OCI-LY7 (cell line): ENCODE data around the gene RRM2. TPM values are rescaled to one million over a fixed set of nuclear protein-coding genes. Genes with fewer than 3 reads are reported as not detected.
A peak's percentile ranks its signal among the peaks of the same experiment; 100 is the strongest.

Experiments
- BruUV-seq: library from RNA; stranded (reverse); fragments of 400-500 nt; replicated peaks from 2 replicates; lab custom pipeline; 2021; lab: Mats Ljungman, UMichigan
- CTCF ChIA-PET: fragments of 300-600 bp; sonication (Branson Sonifier 250); formaldehyde crosslinking; loops from one replicate; lab custom pipeline; 2022; ENCODE audit warnings: antibody characterized with exemption; ENCODE audit not compliant: unreplicated experiment; lab: Charles Lee
- POLR2A ChIA-PET: fragments of 300-600 bp; sonication (Branson Sonifier 250); formaldehyde crosslinking; loops from one replicate; lab custom pipeline; 2022; ENCODE audit warnings: antibody characterized with exemption; lab: Charles Lee
- DNase-seq: peaks from one replicate; pipeline ENCODE4 v3.0.0-alpha.2; 2015; ENCODE audit warnings: low spot score
- H2AFZ ChIP-seq: fragments of 200-600 bp; sonication (generic), shearing (Covaris generic); 2 replicates; pipeline ENCODE4 v1.6.1; 2014; ENCODE audit warnings: mild to moderate bottlenecking, antibody characterized with exemption, low read length, moderate library complexity
- H3K27ac ChIP-seq: fragments of 200-600 bp; sonication (generic); 2 replicates; pipeline ENCODE4 v1.5.1; 2014; ENCODE audit warnings: mixed run types, low read depth, mild to moderate bottlenecking, moderate library complexity, low read length, inconsistent platforms; ENCODE audit not compliant: poor library complexity, severe bottlenecking
- H3K36me3 ChIP-seq: fragments of 200-600 bp; sonication (generic); 2 replicates; pipeline ENCODE4 v1.6.1; 2014; ENCODE audit warnings: mild to moderate bottlenecking, antibody characterized with exemption, low read length, moderate library complexity, mixed read lengths; ENCODE audit not compliant: insufficient read depth
- H3K4me1 ChIP-seq: fragments of 200-600 bp; sonication (generic); 2 replicates; pipeline ENCODE4 v1.5.1; 2014; ENCODE audit warnings: mild to moderate bottlenecking, low read length; ENCODE audit not compliant: insufficient read depth, poor library complexity, severe bottlenecking
- H3K4me2 ChIP-seq: fragments of 200-600 bp; sonication (generic); 2 replicates; pipeline ENCODE4 v1.6.1; 2014; ENCODE audit warnings: mild to moderate bottlenecking, low read length
- H3K4me3 ChIP-seq: fragments of 200-600 bp; sonication (generic); 2 replicates; pipeline ENCODE4 v1.5.1; 2014; ENCODE audit warnings: mild to moderate bottlenecking, low read depth, low read length; ENCODE audit not compliant: poor library complexity, severe bottlenecking
- H3K79me2 ChIP-seq: fragments of 200-600 bp; sonication (generic); 2 replicates; pipeline ENCODE4 v1.6.1; 2016; ENCODE audit warnings: low read depth, mild to moderate bottlenecking, low read length, moderate library complexity, mixed read lengths; ENCODE audit not compliant: insufficient read depth
- H3K9me2 ChIP-seq: fragments of 200-600 bp; sonication (generic); 2 replicates; pipeline ENCODE4 v1.6.1; 2016; ENCODE audit warnings: mild to moderate bottlenecking, low read length, mixed read lengths; ENCODE audit not compliant: insufficient read depth
- H3K9me3 ChIP-seq: fragments of 200-600 bp; sonication (generic); 2 replicates; pipeline ENCODE4 v1.6.1; 2014; ENCODE audit warnings: mild to moderate bottlenecking, mixed run types, low read length, mixed read lengths
- H4K20me1 ChIP-seq: fragments of 200-600 bp; sonication (generic); 2 replicates; pipeline ENCODE4 v1.6.1; 2014; ENCODE audit warnings: mild to moderate bottlenecking, antibody characterized with exemption, low read length, moderate library complexity, mixed read lengths; ENCODE audit not compliant: insufficient read depth
- CTCF ChIP-seq: fragments of 200-600 bp; sonication (generic); conservative IDR thresholded peaks from 2 replicates; pipeline ENCODE4 v1.5.1; 2014; ENCODE audit warnings: mild to moderate bottlenecking, antibody characterized with exemption, low read length, moderate library complexity, mixed read lengths
- EZH2phosphoT487 ChIP-seq: fragments of 200-600 bp; sonication (generic); IDR thresholded peaks from 2 replicates; pipeline ENCODE4 v1.6.1; 2018; ENCODE audit warnings: low read depth, borderline replicate concordance, mild to moderate bottlenecking, mixed run types, antibody characterized with exemption, low read length, moderate library complexity, mixed read lengths
- intact Hi-C: fragments of 100-400 bp; cut with micrococcal nuclease; formaldehyde crosslinking; loops from one replicate; pipeline ENCODE4 v1.10.0; 2022; ENCODE audit not compliant: unreplicated experiment
- total RNA-seq, 2 experiments: library from RNA; depleted of rRNA in 1 of 2; stranded (reverse); fragments of >200 nt in 1 of 2; shearing (Covaris generic) in 1 of 2; gene quantifications; 2 replicates each; pipeline ENCODE4 v1.2.3, GENCODE V29; 2014 to 2022

RRM2 gene
- total RNA-seq, 2 experiments from 2014 or later = 222 to 324 TPM

- Histone ChIP-seq H3K4me1 (no peaks in the 10 kb centered on the region), H3K79me2 (no peaks in the 10 kb centered on the region), H2AFZ (no peak overlapping the region), H3K9me3 (no peaks in the 10 kb centered on the region), H3K27ac (no peak overlapping the region), H3K36me3 (peaks cover 91% of the 10 kb centered on the region), H4K20me1 (no peaks in the 10 kb centered on the region), H3K4me3 (no peak overlapping the region), H3K4me2 (no peak overlapping the region), H3K9me2 (no peaks in the 10 kb centered on the region)
- ChIA-PET CTCF (no interaction called here), POLR2A (no interaction called here)
- TF ChIP-seq EZH2phosphoT487 (no peak), CTCF (no peak)
- no TSS peak for BruUV-seq
- intact Hi-C loops = loop anchor here (5.0 kb wide), 1 partner anchor 296 kb away; no protein-coding TSS in a partner anchor
- DNase-seq = no peak
Observed at GRCh38 chr2:10140841-10141610, 18.5 kb downstream of the RRM2 start.

- DNase-seq = peak; percentile 48
- no peak overlapping the region for H2AFZ ChIP-seq
- POLR2A ChIA-PET = no interaction called here
- H3K36me3 ChIP-seq = peaks cover 89% of the 10 kb centered on the region
- CTCF ChIA-PET = interaction anchor here (0.6 to 1.0 kb wide), 2 partner anchors 160 to 293 kb away, joined by 3 read pairs; no protein-coding TSS in a partner anchor
- no peak overlapping the region for H3K27ac ChIP-seq
- peak; percentile 70 for TF ChIP-seq CTCF
- no peak for TF ChIP-seq EZH2phosphoT487
- intact Hi-C loops = loop anchor here (5.0 kb wide), 1 partner anchor 295 kb away; no protein-coding TSS in a partner anchor
- H3K4me3 ChIP-seq = no peak overlapping the region
- no peak overlapping the region for H3K4me2 ChIP-seq
- H3K9me2 ChIP-seq = no peaks in the 10 kb centered on the region
- H4K20me1 ChIP-seq = no peaks in the 10 kb centered on the region
- H3K4me1 ChIP-seq = no peaks in the 10 kb centered on the region
- no TSS peak for BruUV-seq
- H3K9me3 ChIP-seq = no peaks in the 10 kb centered on the region
- H3K79me2 ChIP-seq = no peaks in the 10 kb centered on the region
Observed at GRCh38 chr2:10141736-10142639, 19.4 kb downstream of the RRM2 start.
